WTC11 (cell line): ENCODE data around the gene VIPR2. TPM values are rescaled to one million over a fixed set of nuclear protein-coding genes. Genes with fewer than 3 reads are reported as not detected.

ENCODE experiments used
- ATAC-seq: fragments of 200-7000 bp; cut with Tn5 transposase; 2 replicates; pipeline ENCODE4 v1.10.0; 2021; ENCODE audit warnings: mild to moderate bottlenecking, moderate library complexity
- CTCF ChIA-PET: fragments of 300-600 bp; sonication (Branson Sonifier 250); formaldehyde crosslinking; loops from one replicate; lab custom pipeline; 2021; ENCODE audit warnings: antibody characterized with exemption; lab: Charles Lee
- POLR2A ChIA-PET: fragments of 350-600 bp; sonication (Branson Sonifier 250); formaldehyde crosslinking; loops from one replicate; lab custom pipeline; 2021; ENCODE audit warnings: antibody characterized with exemption; lab: Charles Lee
- DNase-seq: peaks from one replicate; pipeline ENCODE4 v3.0.0; 2021; ENCODE audit warnings: low spot score
- H3K27ac Mint-ChIP-seq: 2 replicates; pipeline ENCODE4 v1.8.0; 2021; ENCODE audit warnings: mixed read lengths
- H3K27me3 Mint-ChIP-seq: 2 replicates; pipeline ENCODE4 v1.8.0; 2021; ENCODE audit warnings: low read depth, mild to moderate bottlenecking, moderate library complexity, mixed read lengths
- H3K36me3 Mint-ChIP-seq: 2 replicates; pipeline ENCODE4 v1.8.0; 2021; ENCODE audit warnings: mixed read lengths
- H3K4me1 Mint-ChIP-seq: 2 replicates; pipeline ENCODE4 v1.8.0; 2022; ENCODE audit warnings: mixed read lengths
- H3K4me3 Mint-ChIP-seq: 2 replicates; pipeline ENCODE4 v1.8.0; 2021; ENCODE audit warnings: mild to moderate bottlenecking, moderate library complexity, mixed read lengths
- H3K9me3 Mint-ChIP-seq: 2 replicates; pipeline ENCODE4 v1.8.0; 2021; ENCODE audit warnings: mixed read lengths
- ARID4B ChIP-seq: sonication (generic); formaldehyde crosslinking; IDR thresholded peaks from 2 replicates; pipeline ENCODE4 v1.8.0; 2023; ENCODE audit warnings: missing genetic modification reagents, mild to moderate bottlenecking, borderline replicate concordance
- CTCF ChIP-seq: fragments of 200-600 bp; IDR thresholded peaks from 2 replicates; pipeline ENCODE4 v1.8.0; 2022; ENCODE audit warnings: antibody characterized with exemption
- E2F4 ChIP-seq: sonication (generic); formaldehyde crosslinking; IDR thresholded peaks from 2 replicates; pipeline ENCODE4 v1.8.1; 2022; ENCODE audit warnings: low read depth, mild to moderate bottlenecking, moderate library complexity, missing genetic modification reagents, borderline replicate concordance
- E2F5 ChIP-seq: sonication (generic); formaldehyde crosslinking; IDR thresholded peaks from 2 replicates; pipeline ENCODE4 v1.8.1; 2022; ENCODE audit warnings: mild to moderate bottlenecking, moderate library complexity, missing genetic modification reagents
- ELF4 ChIP-seq: sonication (generic); formaldehyde crosslinking; IDR thresholded peaks from 2 replicates; pipeline ENCODE4 v1.8.1; 2022; ENCODE audit warnings: low read depth, mild to moderate bottlenecking, moderate library complexity, missing genetic modification reagents
- ETV6 ChIP-seq: sonication (generic); formaldehyde crosslinking; IDR thresholded peaks from 2 replicates; pipeline ENCODE4 v1.8.1; 2022; ENCODE audit warnings: mild to moderate bottlenecking, missing genetic modification reagents
- FOXK1 ChIP-seq: sonication (generic); formaldehyde crosslinking; IDR thresholded peaks from 2 replicates; pipeline ENCODE4 v1.8.0; 2022; ENCODE audit warnings: mild to moderate bottlenecking, moderate library complexity, missing genetic modification reagents
- FOXP4 ChIP-seq: sonication (generic); formaldehyde crosslinking; IDR thresholded peaks from 2 replicates; pipeline ENCODE4 v1.8.0; 2022; ENCODE audit warnings: mild to moderate bottlenecking, missing genetic modification reagents
- GABPB1 ChIP-seq: sonication (generic); formaldehyde crosslinking; IDR thresholded peaks from 2 replicates; pipeline ENCODE4 v1.8.1; 2023; ENCODE audit warnings: mild to moderate bottlenecking, missing genetic modification reagents
- GRHL2 ChIP-seq: fragments of 250-450 bp; sonication (Bioruptor Pico); IDR thresholded peaks from 2 replicates; pipeline ENCODE4 v1.8.0; 2022; ENCODE audit warnings: mild to moderate bottlenecking, moderate library complexity; ENCODE audit not compliant: insufficient replicate concordance, severe bottlenecking
- KAT7 ChIP-seq: sonication (generic); formaldehyde crosslinking; IDR thresholded peaks from 2 replicates; pipeline ENCODE4 v1.8.1; 2023; ENCODE audit warnings: missing genetic modification reagents, mild to moderate bottlenecking, borderline replicate concordance
- MAX ChIP-seq: sonication (generic); formaldehyde crosslinking; IDR thresholded peaks from 2 replicates; pipeline ENCODE4 v1.8.0; 2022; ENCODE audit warnings: mild to moderate bottlenecking, missing genetic modification reagents
- NFE2L1 ChIP-seq: sonication (generic); formaldehyde crosslinking; IDR thresholded peaks from 2 replicates; pipeline ENCODE4 v1.8.1; 2023; ENCODE audit warnings: missing genetic modification reagents
- NFYB ChIP-seq: sonication (generic); formaldehyde crosslinking; conservative IDR thresholded peaks from 2 replicates; pipeline ENCODE4 v1.8.0; 2022; ENCODE audit warnings: low read depth, missing genetic modification reagents
- NR1H2 ChIP-seq: sonication (generic); formaldehyde crosslinking; IDR thresholded peaks from 2 replicates; pipeline ENCODE4 v1.9.0; 2021; ENCODE audit warnings: mild to moderate bottlenecking, moderate library complexity, missing genetic modification reagents
- NR3C1 ChIP-seq: sonication (generic); formaldehyde crosslinking; conservative IDR thresholded peaks from 2 replicates; pipeline ENCODE4 v1.8.1; 2023; ENCODE audit warnings: low read depth, mild to moderate bottlenecking, missing genetic modification reagents
- RELA ChIP-seq: sonication (generic); formaldehyde crosslinking; IDR thresholded peaks from 2 replicates; pipeline ENCODE4 v1.8.1; 2022; ENCODE audit warnings: missing genetic modification reagents, mild to moderate bottlenecking, borderline replicate concordance
- TCF7 ChIP-seq: sonication (generic); formaldehyde crosslinking; IDR thresholded peaks from 2 replicates; pipeline ENCODE4 v1.8.0; 2022; ENCODE audit warnings: mild to moderate bottlenecking, low read depth, missing genetic modification reagents, moderate library complexity
- TEAD4 ChIP-seq: sonication (generic); formaldehyde crosslinking; IDR thresholded peaks from 2 replicates; pipeline ENCODE4 v1.8.0; 2022; ENCODE audit warnings: mild to moderate bottlenecking, missing genetic modification reagents
- ZBTB43 ChIP-seq: sonication (generic); formaldehyde crosslinking; IDR thresholded peaks from 2 replicates; pipeline ENCODE4 v1.8.1; 2023; ENCODE audit warnings: mild to moderate bottlenecking, missing genetic modification reagents
- ZNF232 ChIP-seq: sonication (generic); formaldehyde crosslinking; IDR thresholded peaks from 2 replicates; pipeline ENCODE4 v1.8.0; 2022; ENCODE audit warnings: mild to moderate bottlenecking, missing genetic modification reagents
- ZNF416 ChIP-seq: fragments of 250-450 bp; sonication (Bioruptor Pico); IDR thresholded peaks from 2 replicates; pipeline ENCODE4 v1.9.0; 2021; ENCODE audit warnings: mild to moderate bottlenecking, inconsistent platforms
- total RNA-seq: library from RNA; stranded (reverse); gene quantifications from 3 replicates; pipeline ENCODE4 v1.2.3, GENCODE V29; 2021

Gene VIPR2
- total RNA-seq, 1 experiment from 2014 or later = 7.5 TPM

GRCh38 chr7:159031135-159031701, 113.4 kb downstream of the VIPR2 start (continued):
- no peak for TF ChIP-seq ZNF416 (CRISPR knock-in tag)
- TF ChIP-seq RELA = no peak
- no peak for TF ChIP-seq ELF4 (CRISPR knock-in tag)
- no peak for TF ChIP-seq NFYB (CRISPR knock-in tag)
- TF ChIP-seq, all 79 proteins: peak for 0

GRCh38 chr7:159030490-159031134, 114.1 kb downstream of the VIPR2 start:
- DNase-seq (peak; percentile 88), ATAC-seq (peak; percentile 74)
- Mint-ChIP-seq H3K27me3 (peaks cover 5% of the 10 kb centered on the region; the same call in 1 of the 2 replicates), H3K9me3 (no peaks in the 10 kb centered on the region), H3K4me1 (peaks cover 26% of the 10 kb centered on the region), H3K27ac (peak overlapping the region; percentile 49), H3K4me3 (peak overlapping the region; percentile 77), H3K36me3 (no peaks in the 10 kb centered on the region)
- CTCF ChIA-PET = interaction anchor here (0.6 to 2.4 kb wide), 14 partner anchors 13 to 167 kb away, joined by 3 to 17 read pairs (median 4); no protein-coding TSS in a partner anchor
- POLR2A ChIA-PET = interaction anchor here (0.9 kb wide), 1 partner anchor 28 kb away, joined by 3 read pairs; no protein-coding TSS in a partner anchor
- TF ChIP-seq ETV6 (CRISPR knock-in tag) (0 out of 2 replicates have a peak, but pooled peaks have one; percentile 27), TCF7 (CRISPR knock-in tag) (no peak), ZBTB43 (0 out of 2 replicates have a peak, but pooled peaks have one; percentile 40), E2F4 (CRISPR knock-in tag) (0 out of 2 replicates have a peak, but pooled peaks have one; percentile 56), GABPB1 (CRISPR knock-in tag) (peak; percentile 53; the same call in 1 of the 2 replicates), NFE2L1 (CRISPR knock-in tag) (no peak), NR1H2 (CRISPR knock-in tag) (no peak), E2F5 (CRISPR knock-in tag) (peak; percentile 34; the same call in 1 of the 2 replicates), TEAD4 (CRISPR knock-in tag) (no peak), GRHL2 (CRISPR knock-in tag) (no peak), NR3C1 (no peak), FOXK1 (CRISPR knock-in tag) (peak; percentile 33; the same call in 1 of the 2 replicates), ARID4B (CRISPR knock-in tag) (no peak), KAT7 (CRISPR knock-in tag) (0 out of 2 replicates have a peak, but pooled peaks have one; percentile 37), CTCF (peak; percentile 23; the same call in 1 of the 2 replicates), FOXP4 (CRISPR knock-in tag) (peak; percentile 39; the same call in 1 of the 2 replicates), MAX (CRISPR knock-in tag) (peak; percentile 54; the same call in 1 of the 2 replicates), ZNF232 (0 out of 2 replicates have a peak, but pooled peaks have one; percentile 55), NFYB (CRISPR knock-in tag) (no peak)
